Right kidney (tissue), 9 donors: ENCODE data around the gene MAP4.
"Not testable (repeated sequence)": the region's sequence is repeated elsewhere in the genome, so short reads cannot be mapped to it uniquely, and the experiment has no call there.

Source experiments
- DNase-seq: peaks from one replicate; pipeline ENCODE4 v3.0.0-alpha.2; 2016
- long read RNA-seq, 8 donors: transcript quantifications; one replicate each; lab custom pipeline, GENCODE V29; 2026

The MAP4 gene
- long read RNA-seq, donor 1, full-length matches to known transcripts, result 6 of 45 reads
- long read RNA-seq, donor 1, partial matches to known transcripts, result 39 of 45 reads
- long read RNA-seq, donor 1, other reads (novel, unspliced or antisense), result 0 of 45 reads
- long read RNA-seq, donor 2, partial matches to known transcripts, result 26 of 27 reads
- long read RNA-seq, donor 2, other reads (novel, unspliced or antisense), result 0 of 27 reads
- long read RNA-seq, donor 3, partial matches to known transcripts, result 32 of 33 reads
- long read RNA-seq, donor 3, other reads (novel, unspliced or antisense), result 0 of 33 reads
- long read RNA-seq, donor 4, full-length matches to known transcripts, result 2 of 73 reads
- long read RNA-seq, donor 4, partial matches to known transcripts, result 71 of 73 reads
- long read RNA-seq, donor 4, other reads (novel, unspliced or antisense), result 0 of 73 reads
- long read RNA-seq, donor 5, full-length matches to known transcripts, result 2 of 22 reads
- long read RNA-seq, donor 5, partial matches to known transcripts, result 20 of 22 reads
- long read RNA-seq, donor 5, other reads (novel, unspliced or antisense), result 0 of 22 reads
- long read RNA-seq, donor 6, partial matches to known transcripts, result 138 of 138 reads
- long read RNA-seq, donor 6, other reads (novel, unspliced or antisense), result 0 of 138 reads
- long read RNA-seq, donor 7, partial matches to known transcripts, result 124 of 126 reads
- long read RNA-seq, donor 7, other reads (novel, unspliced or antisense), result 0 of 126 reads
- long read RNA-seq, donor 8, partial matches to known transcripts, result 52 of 53 reads
- long read RNA-seq, donor 8, other reads (novel, unspliced or antisense), result 0 of 53 reads

- DNase-seq, result no peak
These were observed at the start of gene MAP4 for GRCh38 chr3:48016301-48016973. MAP4 (minus strand) TSS chr3:48016416; CDS start chr3:47998860, 17,556 bp downstream.

GRCh38 chr3:48065035-48065434 is 48.8 kb upstream of the MAP4 start:
- DNase-seq, result no peak

GRCh38 chr3:48064292-48064829 is 48.1 kb upstream of the MAP4 start:
- no peak for DNase-seq

- not testable (repeated sequence) for DNase-seq
These were observed 45.4 kb upstream of the MAP4 start for GRCh38 chr3:48061586-48061985.

- no peak for DNase-seq
These were observed 41.9 kb upstream of the MAP4 start for GRCh38 chr3:48058091-48058490.

- no peak for DNase-seq
These were observed 41.3 kb upstream of the MAP4 start for GRCh38 chr3:48057521-48057920.

- DNase-seq, result no peak
These were observed 31.7 kb upstream of the MAP4 start for GRCh38 chr3:48047841-48048464.

GRCh38 chr3:48042071-48042760 is 26.0 kb upstream of the MAP4 start:
- DNase-seq, result no peak

- no peak for DNase-seq
These were observed 23.4 kb upstream of the MAP4 start for GRCh38 chr3:48039487-48040190.

GRCh38 chr3:48038971-48039481 is 22.8 kb upstream of the MAP4 start:
- DNase-seq, result no peak

GRCh38 chr3:48034000-48034516 is 17.8 kb upstream of the MAP4 start:
- no peak for DNase-seq

- DNase-seq, result no peak
These were observed 14.0 kb upstream of the MAP4 start for GRCh38 chr3:48030188-48030587.

- DNase-seq, result no peak
These were observed 11.0 kb upstream of the MAP4 start for GRCh38 chr3:48026951-48027908.

- no peak for DNase-seq
These were observed 9.9 kb upstream of the MAP4 start for GRCh38 chr3:48026098-48026497.

GRCh38 chr3:48024401-48024800 is 8.2 kb upstream of the MAP4 start:
- no peak for DNase-seq

GRCh38 chr3:48023377-48023776 is 7.2 kb upstream of the MAP4 start:
- no peak for DNase-seq

GRCh38 chr3:48022178-48022577 is 6.0 kb upstream of the MAP4 start:
- no peak for DNase-seq

- no peak for DNase-seq
These were observed 2.6 kb upstream of the MAP4 start for GRCh38 chr3:48018841-48019240.
